Mesenchymal stem cell (in vitro differentiated cells and primary cell): ENCODE measurements around the gene SI.
"Not testable (repeated sequence)": the region's sequence is repeated elsewhere in the genome, so short reads cannot be mapped to it uniquely, and the experiment has no call there.

Source experiments
- DNase-seq: peaks from one replicate; pipeline ENCODE4 v3.0.0-alpha.2; 2013
- H2AFZ ChIP-seq: one replicate; pipeline ENCODE4 v1.6.1; 2013; ENCODE audit warnings: low read depth, mild to moderate bottlenecking, control low read depth, inconsistent platforms, low read length, moderate library complexity
- H2AK5ac ChIP-seq: 2 replicates; pipeline ENCODE4 v1.6.1; 2013; ENCODE audit warnings: low read length, moderate library complexity, mild to moderate bottlenecking, inconsistent platforms; ENCODE audit not compliant: severe bottlenecking
- H2BK120ac ChIP-seq: one replicate; pipeline ENCODE4 v1.6.1; 2013; ENCODE audit warnings: low read depth, mild to moderate bottlenecking, inconsistent platforms, low read length, moderate library complexity
- H2BK12ac ChIP-seq, 2 experiments: one replicate each; pipeline ENCODE4 v1.6.1; 2013; ENCODE audit warnings: inconsistent platforms in 2 of 2, low read length in 2 of 2, mild to moderate bottlenecking in 2 of 2, moderate library complexity in 2 of 2, control low read depth in 1 of 2
- H2BK15ac ChIP-seq: one replicate; pipeline ENCODE4 v1.6.1; 2013; ENCODE audit warnings: mild to moderate bottlenecking, low read depth, inconsistent platforms; ENCODE audit not compliant: poor library complexity, severe bottlenecking
- H2BK5ac ChIP-seq: 2 replicates; pipeline ENCODE4 v1.6.1; 2013; ENCODE audit warnings: low read depth, mild to moderate bottlenecking, low read length, control low read depth, inconsistent platforms; ENCODE audit not compliant: poor library complexity, severe bottlenecking
- H3K14ac ChIP-seq, 2 experiments: one replicate each; pipeline ENCODE4 v1.6.1; 2013; ENCODE audit warnings: inconsistent platforms in 2 of 2, low read length in 2 of 2, control low read depth in 1 of 2, mild to moderate bottlenecking in 1 of 2, moderate library complexity in 1 of 2
- H3K18ac ChIP-seq, 2 experiments: one replicate each; pipeline ENCODE4 v1.6.1; 2013; ENCODE audit warnings: inconsistent platforms in 2 of 2, low read length in 2 of 2, control low read depth in 1 of 2, low read depth in 1 of 2, mild to moderate bottlenecking in 1 of 2
- H3K23ac ChIP-seq, 2 experiments: one replicate each; pipeline ENCODE4 v1.6.1; 2013; ENCODE audit warnings: inconsistent platforms in 2 of 2, low read length in 2 of 2, mild to moderate bottlenecking in 2 of 2, moderate library complexity in 2 of 2, control low read depth in 1 of 2
- H3K27ac ChIP-seq: 2 replicates; pipeline ENCODE4 v1.5.1; 2013; ENCODE audit warnings: mild to moderate bottlenecking, moderate library complexity, low read length, control low read depth, inconsistent platforms; ENCODE audit not compliant: poor library complexity, severe bottlenecking
- H3K27me3 ChIP-seq, 2 experiments: 2 replicates each; pipeline versions ENCODE4 v1.6.1 to v1.7.0; 2013; ENCODE audit warnings: low read length in 2 of 2, mild to moderate bottlenecking in 2 of 2, moderate library complexity in 2 of 2, control low read depth in 1 of 2, inconsistent platforms in 1 of 2; ENCODE audit not compliant: control insufficient read depth in 1 of 2, insufficient read depth in 1 of 2
- H3K36me3 ChIP-seq, 2 experiments: 2 replicates each; pipeline versions ENCODE4 v1.6.1 to v1.7.0; 2013; ENCODE audit warnings: low read length in 2 of 2, control low read depth in 1 of 2, inconsistent platforms in 1 of 2, low read depth in 1 of 2, mild to moderate bottlenecking in 1 of 2; ENCODE audit not compliant: insufficient read depth in 2 of 2, control insufficient read depth in 1 of 2
- H3K4ac ChIP-seq, 2 experiments: one replicate each; pipeline ENCODE4 v1.6.1; 2013; ENCODE audit warnings: inconsistent platforms in 2 of 2, low read length in 2 of 2, mild to moderate bottlenecking in 2 of 2, moderate library complexity in 2 of 2, control low read depth in 1 of 2, low read depth in 1 of 2
- H3K4me1 ChIP-seq: 2 replicates; pipeline ENCODE4 v1.6.1; 2013; ENCODE audit warnings: low read depth, low read length, control low read depth; ENCODE audit not compliant: control insufficient read depth, insufficient read depth
- H3K4me2 ChIP-seq: 2 replicates; pipeline ENCODE4 v1.6.1; 2013; ENCODE audit warnings: low read length, mild to moderate bottlenecking, inconsistent platforms; ENCODE audit not compliant: poor library complexity, severe bottlenecking
- H3K4me3 ChIP-seq, 2 experiments: 2 replicates each; pipeline versions ENCODE4 v1.5.1 to v1.7.0; 2013; ENCODE audit warnings: low read length in 2 of 2, mild to moderate bottlenecking in 2 of 2, control low read depth in 1 of 2, low read depth in 1 of 2; ENCODE audit not compliant: insufficient read depth in 1 of 2
- H3K79me1 ChIP-seq: replicated peaks from 2 replicates; pipeline ENCODE4 v1.6.1; 2013; ENCODE audit warnings: mild to moderate bottlenecking, control low read depth, low read length, inconsistent platforms; ENCODE audit not compliant: poor library complexity, severe bottlenecking
- H3K9ac ChIP-seq: 2 replicates; pipeline ENCODE4 v1.7.0; 2013; ENCODE audit warnings: mild to moderate bottlenecking, low read length, moderate library complexity
- H3K9me3 ChIP-seq: 2 replicates; pipeline ENCODE4 v1.7.0; 2013; ENCODE audit warnings: mild to moderate bottlenecking, low read length; ENCODE audit not compliant: control insufficient read depth
- H4K8ac ChIP-seq: one replicate; pipeline ENCODE4 v1.6.1; 2013; ENCODE audit warnings: inconsistent platforms, mild to moderate bottlenecking, low read length, moderate library complexity
- H4K91ac ChIP-seq: one replicate; pipeline ENCODE4 v1.6.1; 2013; ENCODE audit warnings: mild to moderate bottlenecking, low read length, inconsistent platforms
- WGBS: methylation state at CpG from one replicate; pipeline ENCODE4 v1.1.7; 2013; ENCODE audit warnings: mixed read lengths; 5-methylcytosine and 5-hydroxymethylcytosine counted together

SI gene

DNA sequence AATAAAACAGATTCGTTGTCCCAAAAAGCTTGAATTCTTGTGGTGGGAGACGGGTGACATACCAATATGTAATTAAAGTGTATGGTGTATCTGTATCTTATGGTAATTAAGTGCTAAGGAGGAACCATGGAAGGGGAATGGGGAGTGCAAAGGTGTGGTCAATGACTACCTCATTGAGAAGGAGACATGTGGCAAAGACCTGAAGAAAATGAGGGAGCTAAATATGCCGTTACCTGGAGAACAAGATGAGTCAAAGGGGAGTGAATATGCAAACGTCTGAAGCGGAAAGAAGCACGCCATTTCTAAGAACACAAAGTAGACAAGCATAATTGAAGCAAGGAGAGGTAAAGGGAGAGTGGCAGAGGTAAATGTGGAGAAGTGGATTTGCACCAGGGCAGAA is 115.7 kb downstream of the SI start:
- Histone ChIP-seq H4K8ac (no peak overlapping the region), H3K14ac (no peak overlapping the region), H3K9ac (no peak overlapping the region), H2BK120ac (no peak overlapping the region), H3K4ac (no peak overlapping the region), H2AFZ (no peak overlapping the region), H3K18ac (no peak overlapping the region), H3K4me2 (no peak overlapping the region), H2BK5ac (no peak overlapping the region), H2BK12ac (no peak overlapping the region), H3K23ac (no peak overlapping the region), H2BK15ac (no peak overlapping the region), H3K4me3 (no peak overlapping the region), H3K36me3 (no peaks in the 10 kb centered on the region), H3K79me1 (no peaks in the 10 kb centered on the region), H3K9me3 (no peaks in the 10 kb centered on the region), H3K4me1 (no peaks in the 10 kb centered on the region), H3K27ac (no peak overlapping the region), H4K91ac (no peak overlapping the region), H3K27me3 (no peaks in the 10 kb centered on the region), H2AK5ac (no peak overlapping the region)
- WGBS, result 86% methylated on average over 6 of the region's 6 CpGs
- DNase-seq, result no peak

DNA sequence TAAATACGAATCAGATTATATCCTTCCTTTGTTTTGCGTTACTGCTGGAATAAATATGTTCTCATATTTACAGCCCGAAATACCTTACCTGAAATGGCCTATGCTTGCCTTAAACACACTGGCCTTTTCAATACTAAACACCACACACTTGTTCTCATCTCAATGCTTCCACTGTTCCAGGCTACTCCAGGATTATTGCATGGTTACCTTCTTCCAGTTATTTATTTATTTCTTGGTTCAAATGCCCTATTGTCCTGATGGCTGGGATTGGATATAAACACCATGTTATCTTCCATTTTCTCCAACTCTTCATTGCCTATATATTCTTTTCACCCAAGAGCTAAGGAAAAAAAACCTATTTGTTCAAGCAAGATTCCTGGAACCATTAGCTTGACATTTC is 125.3 kb downstream of the SI start:
- H2AFZ ChIP-seq, result no peak overlapping the region
- H3K9me3 ChIP-seq, result no peaks in the 10 kb centered on the region
- WGBS, result 89% methylated on average over 3 of the region's 3 CpGs
- no peaks in the 10 kb centered on the region for H3K36me3 ChIP-seq
- no peak overlapping the region for H3K4me2 ChIP-seq
- H3K4me1 ChIP-seq, result no peaks in the 10 kb centered on the region
- H2AK5ac ChIP-seq, result no peak overlapping the region
- no peak for DNase-seq
- no peak overlapping the region for H3K4me3 ChIP-seq
- H4K91ac ChIP-seq, result no peak overlapping the region
- H3K14ac ChIP-seq, result no peak overlapping the region
- H3K79me1 ChIP-seq, result no peaks in the 10 kb centered on the region
- H3K27ac ChIP-seq, result no peak overlapping the region
- H2BK12ac ChIP-seq, result no peak overlapping the region
- H3K9ac ChIP-seq, result no peak overlapping the region
- no peak overlapping the region for H2BK120ac ChIP-seq
- H4K8ac ChIP-seq, result no peak overlapping the region
- H2BK15ac ChIP-seq, result no peak overlapping the region
- no peak overlapping the region for H2BK5ac ChIP-seq
- no peak overlapping the region for H3K4ac ChIP-seq
- no peak overlapping the region for H3K23ac ChIP-seq
- no peaks in the 10 kb centered on the region for H3K27me3 ChIP-seq
- H3K18ac ChIP-seq, result no peak overlapping the region

DNA sequence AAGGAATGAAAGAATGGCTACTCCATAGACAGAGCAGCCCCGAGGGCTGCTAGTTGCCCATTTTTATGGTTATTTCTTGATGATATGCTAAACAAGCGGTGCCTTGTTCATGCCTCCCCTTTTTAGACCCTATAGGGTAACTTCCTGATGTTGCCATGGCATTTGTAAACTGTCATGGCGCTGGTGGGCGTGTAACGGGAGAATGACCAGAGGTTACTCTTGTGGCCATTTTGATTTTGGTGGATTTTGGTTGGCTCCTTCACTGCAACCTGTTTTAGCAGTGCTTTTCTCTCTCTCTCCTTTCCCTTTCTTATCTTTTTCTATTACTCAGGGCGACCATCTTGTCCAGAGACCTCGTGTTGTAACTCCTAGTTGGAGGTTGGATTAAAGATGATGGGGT is 126.9 kb downstream of the SI start:
- DNase-seq, H3K9me3 ChIP-seq, H3K27me3 ChIP-seq, H3K4me2 ChIP-seq, H2BK120ac ChIP-seq, H3K36me3 ChIP-seq, H3K18ac ChIP-seq, H3K9ac ChIP-seq, H3K4me3 ChIP-seq, H2AK5ac ChIP-seq, H2BK15ac ChIP-seq, H3K4me1 ChIP-seq, H4K8ac ChIP-seq, H3K14ac ChIP-seq, H4K91ac ChIP-seq, H3K27ac ChIP-seq, H2AFZ ChIP-seq, H3K79me1 ChIP-seq, H3K23ac ChIP-seq, H3K4ac ChIP-seq, H2BK12ac ChIP-seq, H2BK5ac ChIP-seq: not testable (repeated sequence)
- 93% methylated on average over 2 of the region's 7 CpGs for WGBS

DNA sequence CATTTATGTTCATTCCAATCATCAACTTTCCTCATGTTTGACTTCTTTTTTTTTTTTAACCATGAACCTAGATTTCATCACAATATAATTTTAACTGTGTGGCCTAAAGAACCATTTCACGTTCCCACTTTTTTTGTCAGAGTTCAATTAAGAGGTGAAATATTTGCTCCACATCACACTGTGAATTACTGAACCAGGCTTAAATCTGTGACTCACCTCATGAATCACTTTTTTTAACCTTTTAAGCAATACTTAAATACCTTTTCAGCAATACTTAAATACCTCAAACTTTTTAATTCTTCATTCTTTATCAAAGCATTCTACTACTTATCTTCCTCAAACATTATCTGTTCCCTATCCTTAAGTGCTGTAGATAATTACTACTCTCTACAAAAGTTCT is 137.6 kb downstream of the SI start:
- Histone ChIP-seq H3K79me1 (no peaks in the 10 kb centered on the region), H3K9ac (no peak overlapping the region)

More for the DNA sequence above, 137.6 kb downstream of the SI start:
- Histone ChIP-seq H3K23ac (no peak overlapping the region), H3K4me2 (no peak overlapping the region), H2BK5ac (no peak overlapping the region), H2BK15ac (no peak overlapping the region), H2AFZ (no peak overlapping the region), H3K18ac (no peak overlapping the region), H3K9me3 (peaks cover 8% of the 10 kb centered on the region), H3K4me1 (no peaks in the 10 kb centered on the region), H3K14ac (no peak overlapping the region), H2BK120ac (no peak overlapping the region), H3K36me3 (no peaks in the 10 kb centered on the region), H3K27me3 (no peaks in the 10 kb centered on the region), H4K8ac (no peak overlapping the region), H3K4ac (no peak overlapping the region), H4K91ac (no peak overlapping the region), H2AK5ac (no peak overlapping the region), H2BK12ac (no peak overlapping the region), H3K27ac (no peak overlapping the region), H3K4me3 (no peak overlapping the region)
- DNase-seq, result no peak
- WGBS, result 79% methylated on average over 1 of the region's 1 CpG
